Fibroblast of lung (primary cell): Measurements from ENCODE around the gene CPNE4. TPM values are rescaled to one million over a fixed set of nuclear protein-coding genes. Genes with fewer than 3 reads are reported as not detected.

Experiments
- DNase-seq, 2 donors: peaks; one replicate each; pipeline versions ENCODE4 v3.0.0 to v3.0.0-alpha.2; 2010; ENCODE audit warnings: low read depth in 2 of 2
- H2AFZ ChIP-seq: 2 replicates; pipeline ENCODE4 v1.5.1; 2012; ENCODE audit warnings: low read length, control low read depth, inconsistent platforms
- H3K27ac ChIP-seq: 2 replicates; pipeline ENCODE4 v1.5.1; 2011; ENCODE audit warnings: low read length, control low read depth; ENCODE audit not compliant: insufficient read depth
- H3K27me3 ChIP-seq: 2 replicates; pipeline ENCODE4 v1.5.1; 2011; ENCODE audit warnings: mild to moderate bottlenecking, low read length; ENCODE audit not compliant: control insufficient read depth, insufficient read depth
- H3K36me3 ChIP-seq: 2 replicates; pipeline ENCODE4 v1.5.1; 2011; ENCODE audit warnings: low read length; ENCODE audit not compliant: control insufficient read depth, insufficient read depth
- H3K4me1 ChIP-seq: 2 replicates; pipeline ENCODE4 v1.5.1; 2011; ENCODE audit warnings: low read length; ENCODE audit not compliant: control insufficient read depth, insufficient read depth; ENCODE audit errors: extremely low read depth
- H3K4me2 ChIP-seq: 2 replicates; pipeline ENCODE4 v1.5.1; 2011; ENCODE audit warnings: low read length, control low read depth; ENCODE audit not compliant: insufficient read depth; ENCODE audit errors: extremely low read depth
- H3K4me3 ChIP-seq, 4 experiments: fragments of 200-600 bp in 1 of 4; sonication (generic) in 1 of 4; replicated peaks in 1 of 4; 2 replicates each; pipeline ENCODE4 v1.5.1; 2011 to 2016; ENCODE audit warnings: low read length in 4 of 4, low read depth in 3 of 4, mild to moderate bottlenecking in 3 of 4, control low read depth in 2 of 4, inconsistent platforms in 1 of 4, mixed read lengths in 1 of 4; ENCODE audit not compliant: insufficient read depth in 1 of 4; ENCODE audit errors: control extremely low read depth in 1 of 4
- H3K79me2 ChIP-seq: 2 replicates; pipeline ENCODE4 v1.5.1; 2012; ENCODE audit warnings: mild to moderate bottlenecking, low read length, inconsistent platforms; ENCODE audit not compliant: control insufficient read depth, insufficient read depth
- H3K9ac ChIP-seq: 2 replicates; pipeline ENCODE4 v1.5.1; 2011; ENCODE audit warnings: mild to moderate bottlenecking, low read length, control low read depth; ENCODE audit not compliant: insufficient read depth
- H3K9me3 ChIP-seq: 2 replicates; pipeline ENCODE4 v1.5.1; 2012; ENCODE audit warnings: low read depth, low read length; ENCODE audit not compliant: control insufficient read depth, insufficient read depth
- H4K20me1 ChIP-seq: 2 replicates; pipeline ENCODE4 v1.5.1; 2011; ENCODE audit warnings: low read length; ENCODE audit not compliant: control insufficient read depth, insufficient read depth; ENCODE audit errors: extremely low read depth
- EZH2 ChIP-seq: IDR thresholded peaks from 2 replicates; pipeline ENCODE4 v1.5.1; 2012; ENCODE audit warnings: low read length, control low read depth, mild to moderate bottlenecking; ENCODE audit errors: missing control alignments
- polyA plus RNA-seq, 2 donors: library from polyadenylated mRNA; depleted of rRNA in 1 of 2; stranded (reverse) in 1 of 2; unstranded in 1 of 2; fragments of >200 nt; gene quantifications; 2 replicates each; pipeline ENCODE4 v1.2.1, GENCODE V29; 2011 to 2012; ENCODE audit warnings: missing spikeins in 1 of 2
- total RNA-seq: library from RNA; depleted of rRNA; stranded (reverse); fragments of >200 nt; gene quantifications from 2 replicates; pipeline ENCODE4 v1.2.1, GENCODE V29; 2014
- TF ChIP-seq, protein P1 (sequence below), 2 donors: IDR thresholded peaks in 1 of 2; conservative IDR thresholded peaks in 1 of 2; 1 replicate in 1 of 2; 2 replicates in 1 of 2; pipeline ENCODE4 v1.5.1; 2011 to 2012; ENCODE audit warnings: low read length in 2 of 2, control low read depth in 1 of 2, inconsistent platforms in 1 of 2, low read depth in 1 of 2, mild to moderate bottlenecking in 1 of 2

CPNE4 gene
- total and polyA plus RNA-seq, 2 donors (not counting 1 experiment from before 2014, with no cell fraction given): 0.17 TPM; not detected in 1

- Histone ChIP-seq H3K4me2 (no peak overlapping the region), H3K27ac (no peak overlapping the region), H3K36me3 (no peaks in the 10 kb centered on the region), H3K9ac (no peak overlapping the region), H3K79me2 (no peaks in the 10 kb centered on the region), H3K9me3 (no peaks in the 10 kb centered on the region), H3K4me3 (no peak overlapping the region), H3K27me3 (no peaks in the 10 kb centered on the region), H3K4me1 (no peaks in the 10 kb centered on the region), H4K20me1 (no peaks in the 10 kb centered on the region), H2AFZ (no peak overlapping the region)
- TF ChIP-seq EZH2: no peak
- TF ChIP-seq, protein P1, sequence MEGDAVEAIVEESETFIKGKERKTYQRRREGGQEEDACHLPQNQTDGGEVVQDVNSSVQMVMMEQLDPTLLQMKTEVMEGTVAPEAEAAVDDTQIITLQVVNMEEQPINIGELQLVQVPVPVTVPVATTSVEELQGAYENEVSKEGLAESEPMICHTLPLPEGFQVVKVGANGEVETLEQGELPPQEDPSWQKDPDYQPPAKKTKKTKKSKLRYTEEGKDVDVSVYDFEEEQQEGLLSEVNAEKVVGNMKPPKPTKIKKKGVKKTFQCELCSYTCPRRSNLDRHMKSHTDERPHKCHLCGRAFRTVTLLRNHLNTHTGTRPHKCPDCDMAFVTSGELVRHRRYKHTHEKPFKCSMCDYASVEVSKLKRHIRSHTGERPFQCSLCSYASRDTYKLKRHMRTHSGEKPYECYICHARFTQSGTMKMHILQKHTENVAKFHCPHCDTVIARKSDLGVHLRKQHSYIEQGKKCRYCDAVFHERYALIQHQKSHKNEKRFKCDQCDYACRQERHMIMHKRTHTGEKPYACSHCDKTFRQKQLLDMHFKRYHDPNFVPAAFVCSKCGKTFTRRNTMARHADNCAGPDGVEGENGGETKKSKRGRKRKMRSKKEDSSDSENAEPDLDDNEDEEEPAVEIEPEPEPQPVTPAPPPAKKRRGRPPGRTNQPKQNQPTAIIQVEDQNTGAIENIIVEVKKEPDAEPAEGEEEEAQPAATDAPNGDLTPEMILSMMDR (conservative IDR thresholded peaks at IDR 0.05 in 1 of 2, IDR thresholded peaks at IDR 0.05 in 1 of 2; ENCODE audit: low read depth in 1 of 2, low read length in 2 of 2): no peak
- peak in 1 of 2 donors; percentile 31 for DNase-seq
Measured at GRCh38 chr3:131694376-131694775, 340.4 kb downstream of the CPNE4 start.

- H3K79me2 ChIP-seq: no peaks in the 10 kb centered on the region
- DNase-seq: no peak
- H3K4me3 ChIP-seq: no peak overlapping the region
- no peaks in the 10 kb centered on the region for H3K36me3 ChIP-seq
- no peaks in the 10 kb centered on the region for H3K4me1 ChIP-seq
- no peak overlapping the region for H2AFZ ChIP-seq
- no peaks in the 10 kb centered on the region for H4K20me1 ChIP-seq
- H3K27ac ChIP-seq: no peak overlapping the region
- H3K9me3 ChIP-seq: no peaks in the 10 kb centered on the region
- no peak overlapping the region for H3K9ac ChIP-seq
- H3K27me3 ChIP-seq: no peaks in the 10 kb centered on the region
- no peak for TF ChIP-seq EZH2
- TF ChIP-seq, protein P1 (conservative IDR thresholded peaks at IDR 0.05 in 1 of 2, IDR thresholded peaks at IDR 0.05 in 1 of 2; ENCODE audit: low read depth in 1 of 2, low read length in 2 of 2): no peak
- H3K4me2 ChIP-seq: no peak overlapping the region
Measured at GRCh38 chr3:131692356-131692755, 342.5 kb downstream of the CPNE4 start.

DNA sequence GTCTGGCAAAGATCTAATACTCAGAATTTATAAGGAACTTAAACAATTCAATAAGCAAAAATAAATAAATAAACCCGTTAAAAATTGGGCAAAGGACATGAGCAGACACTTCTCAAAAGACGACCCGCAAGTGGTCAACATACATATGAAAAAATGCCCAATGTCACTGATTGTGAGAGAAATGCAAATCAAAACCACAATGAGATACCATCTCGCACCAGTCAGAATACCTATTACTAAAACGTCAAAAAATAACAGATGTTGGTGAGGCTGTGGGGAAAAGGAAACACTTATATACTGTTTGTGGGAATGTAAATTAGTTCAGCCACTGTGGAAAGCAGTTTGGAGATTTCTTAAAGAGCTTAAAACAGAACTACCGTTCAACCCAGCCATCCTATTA, 344.0 kb downstream of the CPNE4 start:
- H3K4me3 ChIP-seq: no peak overlapping the region
- H2AFZ ChIP-seq: no peak overlapping the region
- no peak overlapping the region for H3K4me2 ChIP-seq
- H3K9ac ChIP-seq: no peak overlapping the region
- TF ChIP-seq, protein P1 (conservative IDR thresholded peaks at IDR 0.05 in 1 of 2, IDR thresholded peaks at IDR 0.05 in 1 of 2; ENCODE audit: low read depth in 1 of 2, low read length in 2 of 2): no peak
- TF ChIP-seq EZH2: no peak
- H3K9me3 ChIP-seq: no peaks in the 10 kb centered on the region
- H4K20me1 ChIP-seq: no peaks in the 10 kb centered on the region
- no peaks in the 10 kb centered on the region for H3K36me3 ChIP-seq
- no peak overlapping the region for H3K27ac ChIP-seq
- no peak for DNase-seq
- no peaks in the 10 kb centered on the region for H3K79me2 ChIP-seq
- no peaks in the 10 kb centered on the region for H3K27me3 ChIP-seq
- H3K4me1 ChIP-seq: no peaks in the 10 kb centered on the region
